ENCODE data around the gene SUN5. TPM values are rescaled to one million over a fixed set of nuclear protein-coding genes. Genes with fewer than 3 reads are reported as not detected.

Gene SUN5
- total RNA-seq = not detected in 2 replicates
- polyA plus RNA-seq = not detected in 2 replicates

GRCh38 chr20:33004141-33004751 is at the start of gene SUN5:
SUN5 (minus strand) TSS chr20:33004433; CDS start chr20:33004340, 93 bp downstream.
- no peak within 1 kb of the TSS for H3K4me2 ChIP-seq
- TF ChIP-seq EZH2 (IDR thresholded peaks at IDR 0.05; ENCODE audit: borderline replicate concordance) (no peak), CTCF (IDR thresholded peaks at IDR 0.05; ENCODE audit: poor library complexity) (no peak), EZH2phosphoT487 (IDR thresholded peaks at IDR 0.05; ENCODE audit: low read depth, severe bottlenecking, unreplicated experiment) (no peak)
- no peaks in the 10 kb centered on the region for H3K79me2 ChIP-seq
- no peak within 1 kb of the TSS for H3K4me3 ChIP-seq
- no peaks in the 10 kb centered on the region for H3K36me3 ChIP-seq (replicated peaks; ENCODE audit: insufficient read depth, low read depth)
- 85% methylated on average over 6 of the region's 6 CpGs for WGBS (ENCODE audit: low lambda C conversion rate, missing lambda C conversion rate)
- no peak within 1 kb of the TSS for H3K27ac ChIP-seq
- H3K9me3 ChIP-seq (ENCODE audit: low read depth) = no peaks in the 10 kb centered on the region
- H2AFZ ChIP-seq = no peak within 1 kb of the TSS
- no peaks in the 10 kb centered on the region for H4K20me1 ChIP-seq (ENCODE audit: insufficient read depth, poor library complexity, severe bottlenecking)
- peaks cover 3% of the 10 kb centered on the region for H3K27me3 ChIP-seq
- no peaks in the 10 kb centered on the region for H3K4me1 ChIP-seq (ENCODE audit: insufficient read depth)
- DNase-seq (ENCODE audit: low spot score) = no peak
- H3K9me2 ChIP-seq (replicated peaks; ENCODE audit: insufficient read depth) = no peaks in the 10 kb centered on the region

GRCh38 chr20:33053291-33054106 is 49.3 kb upstream of the SUN5 start, which contains the start of gene BPIFB3:
BPIFB3 (plus strand) TSS chr20:33053903; CDS start chr20:33055436, 1,533 bp downstream.
- Histone ChIP-seq H3K27ac (no peak within 1 kb of the TSS), H3K4me3 (no peak within 1 kb of the TSS), H3K4me1 (ENCODE audit: insufficient read depth) (no peaks in the 10 kb centered on the region), H3K79me2 (no peaks in the 10 kb centered on the region), H4K20me1 (ENCODE audit: insufficient read depth, poor library complexity, severe bottlenecking) (no peaks in the 10 kb centered on the region), H2AFZ (no peak within 1 kb of the TSS), H3K36me3 (replicated peaks; ENCODE audit: insufficient read depth, low read depth) (no peaks in the 10 kb centered on the region), H3K9me2 (replicated peaks; ENCODE audit: insufficient read depth) (no peaks in the 10 kb centered on the region), H3K9me3 (ENCODE audit: low read depth) (no peaks in the 10 kb centered on the region), H3K4me2 (no peak within 1 kb of the TSS), H3K27me3 (peaks cover 16% of the 10 kb centered on the region)
- no peak for DNase-seq (ENCODE audit: low spot score)
- TF ChIP-seq CTCF (IDR thresholded peaks at IDR 0.05; ENCODE audit: poor library complexity) (no peak), EZH2phosphoT487 (IDR thresholded peaks at IDR 0.05; ENCODE audit: low read depth, severe bottlenecking, unreplicated experiment) (no peak), EZH2 (IDR thresholded peaks at IDR 0.05; ENCODE audit: borderline replicate concordance) (no peak)
- WGBS (ENCODE audit: low lambda C conversion rate, missing lambda C conversion rate) = 89% methylated on average over 25 of the region's 25 CpGs

- Histone ChIP-seq H3K4me1 (ENCODE audit: insufficient read depth) (no peaks in the 10 kb centered on the region), H3K9me2 (replicated peaks; ENCODE audit: insufficient read depth) (no peaks in the 10 kb centered on the region), H2AFZ (no peak overlapping the region), H3K4me2 (no peak overlapping the region), H3K9me3 (ENCODE audit: low read depth) (no peaks in the 10 kb centered on the region), H3K79me2 (no peaks in the 10 kb centered on the region), H3K27ac (no peak overlapping the region), H3K4me3 (no peak overlapping the region), H3K36me3 (replicated peaks; ENCODE audit: insufficient read depth, low read depth) (no peaks in the 10 kb centered on the region), H3K27me3 (peaks cover 14% of the 10 kb centered on the region), H4K20me1 (ENCODE audit: insufficient read depth, poor library complexity, severe bottlenecking) (no peaks in the 10 kb centered on the region)
- DNase-seq (ENCODE audit: low spot score) = no peak
- 63% methylated on average over 4 of the region's 4 CpGs for WGBS (ENCODE audit: low lambda C conversion rate, missing lambda C conversion rate)
- TF ChIP-seq EZH2phosphoT487 (IDR thresholded peaks at IDR 0.05; ENCODE audit: low read depth, severe bottlenecking, unreplicated experiment) (no peak), CTCF (IDR thresholded peaks at IDR 0.05; ENCODE audit: poor library complexity) (no peak)
Measured at GRCh38 chr20:33051333-33051732, 47.1 kb upstream of the SUN5 start.

All from hepatocyte (in vitro differentiated cells).